GM23338 (cell line): ENCODE data around the gene HOXA9. TPM values are rescaled to one million over a fixed set of nuclear protein-coding genes. Genes with fewer than 3 reads are reported as not detected.

Experiments
- ATAC-seq: fragments of 200-7000 bp; cut with Tn5 transposase; 3 replicates; pipeline ENCODE4 v1.9.1; 2020
- DNase-seq: peaks from one replicate; pipeline ENCODE4 v3.0.0-alpha.2; 2015; ENCODE audit warnings: low spot score
- H2AFZ ChIP-seq: fragments of 200-600 bp; sonication (generic); 2 replicates; pipeline ENCODE4 v1.8.0; 2016; ENCODE audit warnings: antibody characterized with exemption, mild to moderate bottlenecking, moderate library complexity
- H3F3A ChIP-seq: fragments of 200-600 bp; sonication (generic); replicated peaks from 2 replicates; pipeline ENCODE4 v1.8.0; 2017; ENCODE audit warnings: antibody characterized with exemption, mixed run types, low read depth
- H3K27ac ChIP-seq: fragments of 200-600 bp; sonication (generic); 2 replicates; pipeline ENCODE4 v1.6.1; 2016; ENCODE audit warnings: low read depth
- H3K27me3 ChIP-seq: fragments of 200-600 bp; sonication (generic); 2 replicates; pipeline ENCODE4 v1.8.0; 2016; ENCODE audit warnings: mild to moderate bottlenecking, mixed run types, moderate library complexity; ENCODE audit not compliant: insufficient read depth
- H3K36me3 ChIP-seq: fragments of 200-600 bp; sonication (generic); 2 replicates; pipeline ENCODE4 v1.8.0; 2016; ENCODE audit warnings: mild to moderate bottlenecking; ENCODE audit not compliant: insufficient read depth
- H3K4me1 ChIP-seq: fragments of 200-600 bp; sonication (generic); 2 replicates; pipeline ENCODE4 v1.8.0; 2016; ENCODE audit warnings: mild to moderate bottlenecking, moderate library complexity; ENCODE audit not compliant: insufficient read depth
- H3K4me2 ChIP-seq: fragments of 200-600 bp; sonication (generic); 2 replicates; pipeline ENCODE4 v1.7.1; 2017; ENCODE audit warnings: mixed run types
- H3K4me3 ChIP-seq: fragments of 200-600 bp; sonication (generic); 2 replicates; pipeline ENCODE4 v1.6.1; 2016; ENCODE audit warnings: mixed run types
- H3K79me2 ChIP-seq: fragments of 200-600 bp; sonication (generic); replicated peaks from 2 replicates; pipeline ENCODE4 v1.8.0; 2017; ENCODE audit warnings: mild to moderate bottlenecking; ENCODE audit not compliant: insufficient read depth
- H3K9me2 ChIP-seq: fragments of 200-600 bp; sonication (generic); 2 replicates; pipeline ENCODE4 v1.8.0; 2017; ENCODE audit not compliant: insufficient read depth
- H4K20me1 ChIP-seq: fragments of 200-600 bp; sonication (generic); replicated peaks from 2 replicates; pipeline ENCODE4 v1.8.0; 2017; ENCODE audit warnings: mild to moderate bottlenecking; ENCODE audit not compliant: insufficient read depth
- H3K27ac Mint-ChIP-seq: 2 replicates; pipeline ENCODE4 v1.8.0; 2020; ENCODE audit warnings: inconsistent platforms, mild to moderate bottlenecking, moderate library complexity, mixed read lengths
- H3K27me3 Mint-ChIP-seq: 3 replicates; pipeline ENCODE4 v1.8.0; 2022; ENCODE audit warnings: low read depth, mild to moderate bottlenecking, moderate library complexity, mixed read lengths, inconsistent platforms; ENCODE audit not compliant: insufficient read depth, poor library complexity
- H3K36me3 Mint-ChIP-seq: 3 replicates; pipeline ENCODE4 v1.8.0; 2021; ENCODE audit warnings: low read depth, mild to moderate bottlenecking, inconsistent platforms, moderate library complexity, mixed read lengths
- H3K4me1 Mint-ChIP-seq: 3 replicates; pipeline ENCODE4 v1.8.0; 2020; ENCODE audit warnings: mild to moderate bottlenecking, inconsistent platforms, mixed read lengths
- H3K4me3 Mint-ChIP-seq: 3 replicates; pipeline ENCODE4 v1.8.0; 2021; ENCODE audit warnings: moderate library complexity, mild to moderate bottlenecking, inconsistent platforms, mixed read lengths
- H3K9me3 Mint-ChIP-seq: 3 replicates; pipeline ENCODE4 v1.8.0; 2020; ENCODE audit warnings: moderate library complexity, mild to moderate bottlenecking, inconsistent platforms, mixed read lengths
- CREB1 ChIP-seq: fragments of 250-450 bp; sonication (Bioruptor Pico); IDR thresholded peaks from 2 replicates; pipeline ENCODE4 v1.5.0; 2020; ENCODE audit warnings: low read depth, mild to moderate bottlenecking, moderate library complexity
- EZH2 ChIP-seq: fragments of 200-600 bp; sonication (generic); IDR thresholded peaks from one replicate; pipeline ENCODE4 v1.8.0; 2017; ENCODE audit warnings: antibody characterized with exemption, mild to moderate bottlenecking, low read depth; ENCODE audit not compliant: unreplicated experiment
- EZH2phosphoT487 ChIP-seq: fragments of 200-600 bp; sonication (generic); IDR thresholded peaks from one replicate; pipeline ENCODE4 v1.8.1; 2018; ENCODE audit warnings: antibody characterized with exemption; ENCODE audit not compliant: unreplicated experiment
- JUNB ChIP-seq: IDR thresholded peaks from one replicate; pipeline ENCODE4 v1.6.1; 2016; ENCODE audit warnings: antibody characterized with exemption; ENCODE audit not compliant: unreplicated experiment
- POLR2AphosphoS5 ChIP-seq: IDR thresholded peaks from 2 replicates; pipeline ENCODE4 v1.6.1; 2016; ENCODE audit warnings: antibody characterized with exemption, low read depth
- ZNF114 ChIP-seq: fragments of 250-450 bp; sonication (Bioruptor Pico); IDR thresholded peaks from 2 replicates; pipeline ENCODE4 v1.5.0; 2020; ENCODE audit warnings: mild to moderate bottlenecking, moderate library complexity
- ZNF331 ChIP-seq: fragments of 250-450 bp; sonication (Bioruptor Pico); IDR thresholded peaks from 2 replicates; pipeline ENCODE4 v1.5.0; 2020; ENCODE audit warnings: low read depth, mild to moderate bottlenecking, moderate library complexity
- polyA plus RNA-seq: library from polyadenylated mRNA; unstranded; fragments of >200 nt; fragmentation: Nextera tagmentation; extraction: Ambion mirVana; gene quantifications from 2 replicates; pipeline ENCODE4 v1.2.1, GENCODE V29; 2016
- total RNA-seq: library from RNA; depleted of rRNA; stranded (reverse); fragments of >200 nt; shearing (Covaris generic); gene quantifications from 2 replicates; pipeline ENCODE4 v1.2.3, GENCODE V29; 2014
- TF ChIP-seq, protein P1 (sequence below), 2 experiments: fragments of 200-600 bp in 1 of 2; sonication (generic) in 1 of 2; conservative IDR thresholded peaks; 2 replicates each; pipeline versions ENCODE4 v1.5.1 to v1.6.1; 2016 to 2017; ENCODE audit warnings: antibody characterized with exemption in 2 of 2, low read depth in 2 of 2, mild to moderate bottlenecking in 2 of 2, moderate library complexity in 1 of 2
- TF ChIP-seq, protein P2 (sequence below): IDR thresholded peaks from one replicate; pipeline ENCODE4 v1.6.1; 2018; ENCODE audit warnings: antibody characterized with exemption; ENCODE audit not compliant: unreplicated experiment

The HOXA9 gene
- total and polyA plus RNA-seq, 2 experiments from 2014 or later: not detected

DNA sequence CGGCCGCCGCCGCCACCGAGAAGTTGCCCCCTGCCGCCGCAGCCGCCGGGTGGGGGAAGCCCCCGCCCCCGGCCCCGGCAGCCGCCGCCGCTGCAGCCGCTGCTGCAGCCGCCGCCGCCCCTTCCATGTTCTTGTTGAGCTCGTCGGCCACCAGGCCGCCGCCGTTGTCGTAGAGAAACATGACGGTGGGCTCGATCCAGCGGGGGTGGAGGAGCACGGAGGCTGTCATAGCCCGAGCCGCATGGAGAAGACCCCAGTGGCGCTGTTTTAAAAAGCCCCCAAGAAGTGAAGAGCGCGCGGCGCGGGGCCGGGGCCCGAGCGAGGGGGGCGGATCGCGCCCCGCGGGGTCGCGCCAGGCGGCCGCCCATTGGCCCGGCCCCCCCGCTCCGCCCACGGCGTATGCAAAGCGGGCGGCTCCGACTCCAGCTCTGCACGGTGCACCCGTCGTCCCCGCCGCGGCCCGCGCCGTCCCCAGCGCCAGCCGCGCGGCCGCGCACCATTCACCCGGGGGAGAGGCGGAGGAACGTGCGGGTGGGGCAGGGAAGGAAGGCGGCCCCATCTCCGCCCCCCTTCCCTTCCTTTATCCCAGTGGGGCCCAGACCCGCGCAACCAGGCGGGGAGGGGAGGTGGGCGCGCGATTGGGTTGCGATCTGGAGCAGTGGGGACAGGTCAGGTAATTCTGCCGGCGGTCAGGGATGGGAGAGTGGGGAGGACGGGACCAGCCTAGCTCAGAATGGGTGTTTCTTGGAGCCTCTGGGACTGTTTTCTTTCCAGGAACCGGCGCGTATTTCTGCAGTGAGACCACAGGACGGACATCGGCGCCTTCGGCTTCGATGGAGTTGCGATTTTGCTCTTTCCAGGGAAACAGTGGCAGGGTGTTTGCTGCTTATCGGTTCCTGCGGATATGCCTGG lies 34.8 kb upstream of the HOXA9 start, which contains the start of gene HOXA13 (continued):
- TF ChIP-seq, protein P1, sequence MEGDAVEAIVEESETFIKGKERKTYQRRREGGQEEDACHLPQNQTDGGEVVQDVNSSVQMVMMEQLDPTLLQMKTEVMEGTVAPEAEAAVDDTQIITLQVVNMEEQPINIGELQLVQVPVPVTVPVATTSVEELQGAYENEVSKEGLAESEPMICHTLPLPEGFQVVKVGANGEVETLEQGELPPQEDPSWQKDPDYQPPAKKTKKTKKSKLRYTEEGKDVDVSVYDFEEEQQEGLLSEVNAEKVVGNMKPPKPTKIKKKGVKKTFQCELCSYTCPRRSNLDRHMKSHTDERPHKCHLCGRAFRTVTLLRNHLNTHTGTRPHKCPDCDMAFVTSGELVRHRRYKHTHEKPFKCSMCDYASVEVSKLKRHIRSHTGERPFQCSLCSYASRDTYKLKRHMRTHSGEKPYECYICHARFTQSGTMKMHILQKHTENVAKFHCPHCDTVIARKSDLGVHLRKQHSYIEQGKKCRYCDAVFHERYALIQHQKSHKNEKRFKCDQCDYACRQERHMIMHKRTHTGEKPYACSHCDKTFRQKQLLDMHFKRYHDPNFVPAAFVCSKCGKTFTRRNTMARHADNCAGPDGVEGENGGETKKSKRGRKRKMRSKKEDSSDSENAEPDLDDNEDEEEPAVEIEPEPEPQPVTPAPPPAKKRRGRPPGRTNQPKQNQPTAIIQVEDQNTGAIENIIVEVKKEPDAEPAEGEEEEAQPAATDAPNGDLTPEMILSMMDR (conservative IDR thresholded peaks at IDR 0.05; ENCODE audit: low read depth in 2 of 2): no peak
- TF ChIP-seq POLR2AphosphoS5: no peak
- TF ChIP-seq CREB1: no peak
- TF ChIP-seq ZNF114 (CRISPR knock-in tag): no peak

DNA sequence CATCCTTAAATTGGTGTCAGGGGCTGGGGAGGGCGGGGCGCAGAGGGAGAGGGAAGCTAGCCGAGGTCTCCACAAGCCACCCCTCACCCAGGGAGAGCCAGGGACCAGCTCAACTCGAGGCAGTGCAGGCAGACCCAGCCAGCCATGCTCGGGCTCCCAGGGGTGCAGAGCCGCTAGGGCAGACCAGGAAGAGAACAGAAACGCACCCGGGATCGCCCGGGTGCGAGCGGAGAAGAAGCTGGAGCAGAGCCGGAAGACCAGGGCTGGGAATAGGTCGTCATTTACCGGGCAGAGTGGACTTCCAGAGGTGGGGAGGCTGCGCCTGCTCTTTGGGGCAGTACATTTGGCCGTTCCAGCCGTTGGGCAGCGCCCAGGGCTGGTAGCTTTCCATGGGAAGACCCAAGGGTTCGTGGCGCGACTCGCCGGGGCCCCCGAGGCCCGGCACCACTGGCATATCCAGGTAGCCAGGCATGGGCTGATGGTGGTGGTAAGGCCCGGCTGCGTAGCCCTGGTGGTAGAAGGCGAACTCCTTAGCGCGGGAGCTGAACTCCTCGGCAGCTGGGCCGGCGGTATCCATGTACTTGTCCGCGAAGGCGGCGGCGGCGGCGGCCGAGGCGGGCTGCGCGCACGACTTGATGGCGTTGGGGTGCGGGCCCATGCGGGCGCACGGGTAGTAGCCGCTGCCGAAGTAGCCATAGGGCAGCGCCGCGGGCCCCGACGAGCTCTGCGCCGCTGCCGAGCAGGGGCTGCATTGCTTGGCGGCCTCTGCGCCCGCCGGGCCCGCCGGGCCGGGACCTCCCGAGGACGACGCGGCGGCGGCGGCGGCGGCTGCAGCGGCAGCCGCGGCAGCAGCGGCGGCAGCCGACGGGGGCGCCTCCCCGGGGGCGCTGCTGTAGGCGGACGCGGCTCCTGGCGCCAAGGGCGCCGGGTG lies 33.8 kb upstream of the HOXA9 start:
- Histone ChIP-seq H3K27me3 (peaks cover 98% of the 10 kb centered on the region), H3K4me1 (peaks cover 15% of the 10 kb centered on the region; the same call in 1 of the 2 replicates), H3K9me2 (no peaks in the 10 kb centered on the region), H4K20me1 (peaks cover 44% of the 10 kb centered on the region), H3K79me2 (no peaks in the 10 kb centered on the region), H2AFZ (0 out of 2 replicates have a peak overlapping the region, but pooled peaks have one; percentile 56), H3K36me3 (no peaks in the 10 kb centered on the region), H3K4me2 (peak overlapping the region; percentile 64), H3K4me3 (peak overlapping the region; percentile 46), H3F3A (peaks cover 35% of the 10 kb centered on the region), H3K27ac (no peak overlapping the region)
- no peak overlapping the region for H3K27ac Mint-ChIP-seq
- H3K4me1 Mint-ChIP-seq: peaks cover 15% of the 10 kb centered on the region
- no peaks in the 10 kb centered on the region; the same call in 2 of the 3 replicates for H3K9me3 Mint-ChIP-seq
- DNase-seq (peak; percentile 70), ATAC-seq (peak; percentile 42)
- peaks cover 92% of the 10 kb centered on the region for H3K27me3 Mint-ChIP-seq
- H3K36me3 Mint-ChIP-seq: no peaks in the 10 kb centered on the region
- H3K4me3 Mint-ChIP-seq: peak overlapping the region; percentile 56; the same call in 2 of the 3 replicates
- TF ChIP-seq EZH2phosphoT487 (peak; percentile 100), JUNB (no peak), ZNF331 (CRISPR knock-in tag) (no peak), EZH2 (peak; percentile 98)
- TF ChIP-seq, protein P2, sequence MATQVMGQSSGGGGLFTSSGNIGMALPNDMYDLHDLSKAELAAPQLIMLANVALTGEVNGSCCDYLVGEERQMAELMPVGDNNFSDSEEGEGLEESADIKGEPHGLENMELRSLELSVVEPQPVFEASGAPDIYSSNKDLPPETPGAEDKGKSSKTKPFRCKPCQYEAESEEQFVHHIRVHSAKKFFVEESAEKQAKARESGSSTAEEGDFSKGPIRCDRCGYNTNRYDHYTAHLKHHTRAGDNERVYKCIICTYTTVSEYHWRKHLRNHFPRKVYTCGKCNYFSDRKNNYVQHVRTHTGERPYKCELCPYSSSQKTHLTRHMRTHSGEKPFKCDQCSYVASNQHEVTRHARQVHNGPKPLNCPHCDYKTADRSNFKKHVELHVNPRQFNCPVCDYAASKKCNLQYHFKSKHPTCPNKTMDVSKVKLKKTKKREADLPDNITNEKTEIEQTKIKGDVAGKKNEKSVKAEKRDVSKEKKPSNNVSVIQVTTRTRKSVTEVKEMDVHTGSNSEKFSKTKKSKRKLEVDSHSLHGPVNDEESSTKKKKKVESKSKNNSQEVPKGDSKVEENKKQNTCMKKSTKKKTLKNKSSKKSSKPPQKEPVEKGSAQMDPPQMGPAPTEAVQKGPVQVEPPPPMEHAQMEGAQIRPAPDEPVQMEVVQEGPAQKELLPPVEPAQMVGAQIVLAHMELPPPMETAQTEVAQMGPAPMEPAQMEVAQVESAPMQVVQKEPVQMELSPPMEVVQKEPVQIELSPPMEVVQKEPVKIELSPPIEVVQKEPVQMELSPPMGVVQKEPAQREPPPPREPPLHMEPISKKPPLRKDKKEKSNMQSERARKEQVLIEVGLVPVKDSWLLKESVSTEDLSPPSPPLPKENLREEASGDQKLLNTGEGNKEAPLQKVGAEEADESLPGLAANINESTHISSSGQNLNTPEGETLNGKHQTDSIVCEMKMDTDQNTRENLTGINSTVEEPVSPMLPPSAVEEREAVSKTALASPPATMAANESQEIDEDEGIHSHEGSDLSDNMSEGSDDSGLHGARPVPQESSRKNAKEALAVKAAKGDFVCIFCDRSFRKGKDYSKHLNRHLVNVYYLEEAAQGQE: no peak
